Measurements from ENCODE around the gene PIP5K1A. TPM values are rescaled to one million over a fixed set of nuclear protein-coding genes. Genes with fewer than 3 reads are reported as not detected.

PIP5K1A gene
- total and polyA plus RNA-seq, 12 donors: 28.8 to 61.7 (median 46.5) TPM

DNA sequence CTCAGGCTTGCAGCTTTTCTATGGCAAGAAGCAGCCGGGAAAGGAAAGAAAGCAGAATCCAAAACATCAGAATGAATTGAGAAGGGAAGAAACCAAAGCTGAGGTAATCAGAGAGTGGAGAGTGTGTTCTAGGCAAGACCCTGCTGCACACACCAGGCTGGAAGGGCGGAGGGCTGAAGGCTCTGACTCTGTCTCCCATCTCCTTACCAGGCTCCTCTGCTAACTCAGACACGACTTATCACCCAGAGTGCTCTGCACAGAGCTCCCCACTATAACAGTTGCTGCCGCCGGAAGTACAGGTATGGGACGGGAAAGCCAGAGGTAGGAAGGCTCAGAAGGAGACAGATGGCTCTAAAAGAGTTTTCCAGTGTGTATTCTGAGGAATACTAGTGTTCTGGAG lies 31.2 kb upstream of the PIP5K1A start:
- WGBS, 4 donors: 81 to 89% (median 85%) methylated on average over 6 of the region's 6 CpGs
- no peaks in the 10 kb centered on the region for H3K9me3 ChIP-seq (replicated peaks in 1 of 3)
- peaks cover 0 to 40% of the 10 kb centered on the region in 2 donors for H3K36me3 ChIP-seq (replicated peaks in 1 of 2)
- peaks cover 14 to 22% of the 10 kb centered on the region in 2 donors for H3K4me1 ChIP-seq (replicated peaks in 1 of 2)
- intact Hi-C loops (cut with DNase I): no loop called here
- no peak overlapping the region for H3K27ac ChIP-seq
- DNase-seq: no peak
- peak overlapping the region in 1 of 4 donors; percentile 75 for H3K4me3 ChIP-seq
- TF ChIP-seq POLR2A (IDR thresholded peaks at IDR 0.05): no peak
- TF ChIP-seq, protein P1, sequence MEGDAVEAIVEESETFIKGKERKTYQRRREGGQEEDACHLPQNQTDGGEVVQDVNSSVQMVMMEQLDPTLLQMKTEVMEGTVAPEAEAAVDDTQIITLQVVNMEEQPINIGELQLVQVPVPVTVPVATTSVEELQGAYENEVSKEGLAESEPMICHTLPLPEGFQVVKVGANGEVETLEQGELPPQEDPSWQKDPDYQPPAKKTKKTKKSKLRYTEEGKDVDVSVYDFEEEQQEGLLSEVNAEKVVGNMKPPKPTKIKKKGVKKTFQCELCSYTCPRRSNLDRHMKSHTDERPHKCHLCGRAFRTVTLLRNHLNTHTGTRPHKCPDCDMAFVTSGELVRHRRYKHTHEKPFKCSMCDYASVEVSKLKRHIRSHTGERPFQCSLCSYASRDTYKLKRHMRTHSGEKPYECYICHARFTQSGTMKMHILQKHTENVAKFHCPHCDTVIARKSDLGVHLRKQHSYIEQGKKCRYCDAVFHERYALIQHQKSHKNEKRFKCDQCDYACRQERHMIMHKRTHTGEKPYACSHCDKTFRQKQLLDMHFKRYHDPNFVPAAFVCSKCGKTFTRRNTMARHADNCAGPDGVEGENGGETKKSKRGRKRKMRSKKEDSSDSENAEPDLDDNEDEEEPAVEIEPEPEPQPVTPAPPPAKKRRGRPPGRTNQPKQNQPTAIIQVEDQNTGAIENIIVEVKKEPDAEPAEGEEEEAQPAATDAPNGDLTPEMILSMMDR (IDR thresholded peaks at IDR 0.05): no peak
- no peaks in the 10 kb centered on the region for H3K27me3 ChIP-seq

DNA sequence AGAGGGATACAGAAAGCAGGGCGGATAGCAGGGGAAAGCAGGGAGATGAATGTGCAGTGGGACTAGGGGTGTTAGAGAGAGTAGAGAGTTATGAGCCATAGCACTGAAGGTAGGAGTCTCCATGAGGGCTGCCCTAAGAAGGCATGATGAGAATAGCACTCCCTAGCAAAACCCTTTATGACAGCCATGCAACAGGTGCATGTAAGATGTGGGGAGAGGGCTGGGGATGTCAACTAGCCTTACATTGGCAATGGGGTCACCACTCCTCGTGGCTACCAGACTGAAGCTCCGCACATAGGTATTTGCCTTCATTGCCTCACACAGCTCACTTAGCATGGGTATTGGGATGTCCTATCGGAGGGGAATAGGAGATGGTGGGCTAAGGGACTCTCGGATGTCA lies 27.2 kb upstream of the PIP5K1A start:
- intact Hi-C loops (cut with DNase I): no loop called here
- DNase-seq: no peak
- Histone ChIP-seq H3K27ac (no peak overlapping the region), H3K4me1 (replicated peaks in 1 of 2) (peaks cover 6 to 10% of the 10 kb centered on the region in 2 donors), H3K27me3 (no peaks in the 10 kb centered on the region), H3K9me3 (replicated peaks in 1 of 3) (no peaks in the 10 kb centered on the region), H3K4me3 (no peak overlapping the region), H3K36me3 (replicated peaks in 1 of 2) (peaks cover 0 to 52% of the 10 kb centered on the region in 2 donors)
- WGBS, 4 donors: 68 to 98% (median 87%) methylated on average over 4 to 5 of the region's 5 CpGs
- TF ChIP-seq POLR2A (IDR thresholded peaks at IDR 0.05): no peak
- TF ChIP-seq, protein P1 (IDR thresholded peaks at IDR 0.05): no peak

DNA sequence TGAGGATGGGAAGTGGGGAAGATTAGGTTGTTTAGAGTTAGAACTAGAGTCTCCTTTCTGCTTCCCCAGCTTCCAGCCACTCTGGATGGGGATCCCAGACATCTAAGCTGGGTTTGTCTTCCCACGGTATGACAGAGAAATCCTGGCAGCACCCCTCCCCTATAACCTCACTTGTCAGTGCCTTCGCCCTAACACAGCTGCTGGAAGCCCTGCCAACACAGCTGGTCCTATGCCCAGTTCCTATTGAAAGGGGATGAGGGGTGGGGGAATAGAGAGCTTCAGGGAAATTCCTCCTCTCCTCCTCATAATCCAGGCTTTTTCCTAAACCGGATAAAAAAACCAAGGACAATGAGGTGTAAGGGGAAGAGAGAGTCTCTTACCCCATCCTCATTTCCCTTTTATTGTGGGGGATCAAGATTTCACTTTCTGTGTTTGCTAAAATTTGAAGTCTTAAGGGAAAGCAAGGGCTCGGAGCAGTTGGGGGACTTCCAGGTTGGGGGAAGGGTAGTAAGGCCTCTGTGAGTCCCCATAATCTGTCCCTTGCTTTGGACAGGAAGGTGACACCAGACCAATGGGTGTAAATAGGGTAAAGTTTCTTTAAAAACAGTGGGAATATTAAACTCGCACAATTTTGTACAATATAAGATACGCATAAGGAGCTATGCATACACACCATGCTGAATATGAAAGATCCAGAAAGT lies 23.2 kb upstream of the PIP5K1A start:
- no peak for TF ChIP-seq POLR2A (IDR thresholded peaks at IDR 0.05)
- TF ChIP-seq, protein P1 (IDR thresholded peaks at IDR 0.05): no peak
- no peaks in the 10 kb centered on the region for H3K9me3 ChIP-seq (replicated peaks in 1 of 3)
- WGBS, 4 donors: 58 to 70% (median 69%) methylated on average over 6 of the region's 6 CpGs
- H3K27me3 ChIP-seq: no peaks in the 10 kb centered on the region
- no peak for DNase-seq
- H3K4me1 ChIP-seq (replicated peaks in 1 of 2): no peaks in the 10 kb centered on the region
- no peak overlapping the region for H3K27ac ChIP-seq
- intact Hi-C loops (cut with DNase I): no loop called here
- no peak overlapping the region for H3K4me3 ChIP-seq
- peaks cover 0 to 63% of the 10 kb centered on the region in 2 donors for H3K36me3 ChIP-seq (replicated peaks in 1 of 2)

DNA sequence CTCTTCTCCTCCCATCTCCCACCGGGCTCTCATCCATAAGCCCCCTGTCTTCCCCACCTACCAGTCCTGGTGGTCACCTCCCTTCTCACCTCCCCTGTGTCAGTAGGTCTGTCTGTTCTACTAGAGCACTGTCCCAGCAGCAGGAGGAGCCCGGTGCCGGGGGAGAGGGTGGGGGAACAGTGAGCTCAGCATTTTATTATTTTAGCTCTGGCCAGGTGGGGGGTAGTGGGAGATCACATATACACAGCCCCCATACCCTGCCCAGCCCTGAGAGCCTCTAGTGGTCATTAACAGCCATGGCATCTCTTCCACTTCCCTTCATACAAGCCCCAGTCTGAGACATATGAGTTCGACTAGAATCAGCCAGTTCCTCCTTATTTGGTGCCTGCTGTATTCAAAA lies 22.5 kb upstream of the PIP5K1A start, which contains the start of gene TMOD4:
TSS of gene TMOD4 (minus strand) at position 119 of the 400 bp plus-strand sequence. CDS start 1,106 bp downstream, outside the sequence.
- Histone ChIP-seq H3K9me3 (replicated peaks in 1 of 3) (no peaks in the 10 kb centered on the region), H3K4me3 (no peak within 1 kb of the TSS), H3K36me3 (replicated peaks in 1 of 2) (peaks cover 0 to 66% of the 10 kb centered on the region in 2 donors), H3K4me1 (replicated peaks in 1 of 2) (no peaks in the 10 kb centered on the region), H3K27me3 (no peaks in the 10 kb centered on the region), H3K27ac (no peak within 1 kb of the TSS)
- no peak for DNase-seq
- TF ChIP-seq, protein P1 (IDR thresholded peaks at IDR 0.05): peak in 5 of 6 experiments; percentile 8 to 28 (median 15)
- TF ChIP-seq POLR2A (IDR thresholded peaks at IDR 0.05): no peak
- 59 to 70% (median 65%) methylated on average over 4 of the region's 4 CpGs for WGBS, 4 donors
- intact Hi-C loops (cut with DNase I): no loop called here

Measured in adrenal gland (tissue), 12 donors.